ENCODE results near the gene PSME1. TPM values are rescaled to one million over a fixed set of nuclear protein-coding genes. Genes with fewer than 3 reads are reported as not detected.

The PSME1 gene
- total and polyA plus RNA-seq, 5 donors = 99.8 to 141 (median 104) TPM

DNA sequence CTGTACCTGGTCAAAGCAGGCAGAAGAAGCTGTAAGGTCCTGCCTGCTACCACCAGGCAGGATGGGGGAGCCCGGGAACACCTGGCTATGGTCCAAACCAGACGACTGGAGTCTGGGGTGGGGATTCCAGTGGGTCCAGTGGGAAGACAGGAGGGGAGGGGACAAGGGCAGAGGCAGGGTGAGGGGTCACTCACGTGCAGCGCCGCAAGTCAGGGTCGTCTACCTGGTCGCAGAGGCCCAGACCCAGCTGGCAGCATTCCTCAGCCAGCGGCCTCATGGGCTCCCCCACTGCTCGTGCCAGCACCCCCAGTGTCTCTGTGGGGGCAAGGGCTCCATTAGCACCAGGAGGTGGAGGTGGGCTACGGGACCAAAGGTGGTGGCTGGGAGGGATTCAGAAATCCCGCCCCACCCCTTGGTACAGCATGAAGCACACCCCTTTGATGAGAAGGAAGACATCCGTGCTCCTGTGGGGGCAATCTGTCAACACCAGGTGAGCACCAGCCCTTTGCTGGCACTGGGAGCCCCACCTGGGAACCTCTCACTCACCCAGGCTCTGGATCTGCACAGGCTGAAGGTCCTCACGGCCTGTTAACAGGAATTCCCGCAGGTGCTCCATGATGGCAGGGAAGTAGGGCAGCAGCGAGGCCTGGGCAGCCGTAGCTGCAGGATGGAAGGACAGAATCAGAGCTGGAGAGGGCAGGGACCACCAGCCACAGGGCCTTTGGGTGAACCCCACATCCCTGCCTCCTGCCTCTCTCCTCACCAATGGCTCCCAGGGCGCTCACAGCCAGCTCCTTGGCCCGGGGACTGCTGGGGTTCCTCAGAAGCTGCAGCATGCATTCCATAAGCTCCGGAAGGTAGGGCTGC is 48.3 kb downstream of the PSME1 start:
- DNase-seq (peak in 2 of 3 donors; percentile 35 to 53), ATAC-seq (no peak)
- Histone ChIP-seq H3K4me1 (ENCODE audit: control insufficient read depth, insufficient read depth, low read length) (no peaks in the 10 kb centered on the region), H3K9me3 (ENCODE audit: control insufficient read depth, low read length) (no peaks in the 10 kb centered on the region), H3K27me3 (ENCODE audit: control insufficient read depth, insufficient read depth) (no peaks in the 10 kb centered on the region), H3K4me3 (ENCODE audit: low read length) (no peak overlapping the region), H3K27ac (ENCODE audit: low read length) (no peak overlapping the region)
- intact Hi-C loops (cut with DNase I) = no loop called here
- 88% methylated on average over 19 of the region's 19 CpGs for WGBS

DNA sequence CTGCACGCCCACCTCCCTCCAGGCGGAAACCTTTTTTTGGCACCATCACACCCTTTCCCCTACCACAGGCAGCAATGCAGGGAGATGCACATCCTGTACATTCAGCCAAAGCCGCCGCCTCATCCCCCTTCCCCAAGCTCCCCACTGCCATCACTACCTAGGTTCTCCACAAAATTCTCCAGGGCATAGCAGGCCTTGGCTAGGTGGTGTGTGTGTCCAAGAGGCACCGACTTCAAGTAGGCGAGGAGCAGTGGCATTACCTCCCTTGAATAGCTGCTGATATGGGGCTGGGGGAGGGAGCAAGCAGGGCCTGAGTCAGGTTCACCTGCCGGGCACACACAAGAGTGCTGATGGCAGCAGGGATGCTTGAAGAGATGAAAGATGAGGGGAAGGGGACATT is 49.0 kb downstream of the PSME1 start:
- Histone ChIP-seq H3K4me1 (ENCODE audit: control insufficient read depth, insufficient read depth, low read length) (no peaks in the 10 kb centered on the region), H3K27ac (ENCODE audit: low read length) (no peak overlapping the region), H3K4me3 (ENCODE audit: low read length) (no peak overlapping the region), H3K9me3 (ENCODE audit: control insufficient read depth, low read length) (no peaks in the 10 kb centered on the region), H3K27me3 (ENCODE audit: control insufficient read depth, insufficient read depth) (no peaks in the 10 kb centered on the region)
- ATAC-seq = no peak
- DNase-seq = peak in 1 of 3 donors; percentile 24
- intact Hi-C loops (cut with DNase I) = no loop called here
- WGBS = 96% methylated on average over 7 of the region's 7 CpGs

DNA sequence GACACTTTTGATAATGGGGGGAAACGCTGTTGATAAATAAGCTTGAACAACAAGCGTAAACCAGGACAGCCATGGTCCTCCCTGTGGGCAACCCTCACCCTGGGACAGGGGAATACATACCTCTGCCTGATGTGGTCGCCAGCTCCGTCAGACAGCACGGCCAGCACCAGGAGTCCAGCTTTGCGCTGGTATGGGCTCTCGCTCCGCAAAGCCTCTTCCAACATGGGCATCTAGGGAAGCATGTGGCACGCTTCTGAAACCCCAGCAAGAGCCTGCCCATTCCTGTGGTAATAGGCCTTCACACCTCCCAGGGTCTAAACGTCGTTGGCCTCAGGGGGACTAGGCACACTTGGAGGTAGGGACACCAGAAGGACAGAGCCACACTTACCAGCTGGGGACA is 49.7 kb downstream of the PSME1 start:
- Histone ChIP-seq H3K9me3 (ENCODE audit: control insufficient read depth, low read length) (no peaks in the 10 kb centered on the region), H3K4me3 (ENCODE audit: low read length) (no peak overlapping the region), H3K27ac (ENCODE audit: low read length) (no peak overlapping the region), H3K27me3 (ENCODE audit: control insufficient read depth, insufficient read depth) (no peaks in the 10 kb centered on the region), H3K4me1 (ENCODE audit: control insufficient read depth, insufficient read depth, low read length) (no peaks in the 10 kb centered on the region)
- ATAC-seq (no peak), DNase-seq (peak in 2 of 3 donors; percentile 5 to 33)
- intact Hi-C loops (cut with DNase I) = no loop called here
- 94% methylated on average over 11 of the region's 11 CpGs for WGBS

DNA sequence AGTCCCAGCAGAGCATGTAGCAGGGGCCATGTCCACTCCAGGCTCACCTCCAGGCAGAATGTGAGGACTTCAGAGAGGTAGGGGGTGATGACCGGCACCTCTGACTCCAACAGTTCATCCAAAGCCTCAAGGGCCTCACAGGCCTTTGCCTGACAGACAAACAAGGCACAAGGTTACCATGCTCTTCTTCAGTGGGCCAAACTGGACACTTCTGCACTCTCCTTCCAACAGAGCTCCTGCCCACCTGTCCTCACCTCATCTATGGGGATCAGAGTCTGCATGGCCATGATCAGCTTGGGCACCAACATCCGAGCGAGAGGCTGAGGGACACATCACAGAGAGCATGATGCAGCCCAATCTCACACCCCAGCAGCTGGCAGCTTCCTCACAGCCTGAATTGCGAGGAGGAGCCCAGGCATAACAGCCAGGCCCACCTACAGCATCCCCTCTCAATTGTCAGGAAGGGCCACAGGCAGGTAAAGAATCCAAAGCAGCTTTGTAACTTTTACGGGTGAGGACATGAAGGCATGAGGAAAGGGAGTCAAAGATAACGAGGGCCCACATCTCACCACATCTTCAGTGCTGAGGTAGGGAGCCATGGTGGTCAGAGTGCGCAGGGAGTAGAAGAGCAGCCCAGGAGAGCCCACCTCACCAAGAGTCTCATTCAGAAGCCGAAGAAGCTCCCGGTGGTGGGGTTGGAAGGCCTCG is 51.0 kb downstream of the PSME1 start:
- H3K4me3 ChIP-seq (ENCODE audit: low read length) = no peak overlapping the region
- no peaks in the 10 kb centered on the region for H3K4me1 ChIP-seq (ENCODE audit: control insufficient read depth, insufficient read depth, low read length)
- 94% methylated on average over 10 of the region's 10 CpGs for WGBS
- ATAC-seq (no peak), DNase-seq (peak in 1 of 3 donors; percentile 26)
- intact Hi-C loops (cut with DNase I) = no loop called here
- H3K27me3 ChIP-seq (ENCODE audit: control insufficient read depth, insufficient read depth) = no peaks in the 10 kb centered on the region
- no peaks in the 10 kb centered on the region for H3K9me3 ChIP-seq (ENCODE audit: control insufficient read depth, low read length)
- no peak overlapping the region for H3K27ac ChIP-seq (ENCODE audit: low read length)

DNA sequence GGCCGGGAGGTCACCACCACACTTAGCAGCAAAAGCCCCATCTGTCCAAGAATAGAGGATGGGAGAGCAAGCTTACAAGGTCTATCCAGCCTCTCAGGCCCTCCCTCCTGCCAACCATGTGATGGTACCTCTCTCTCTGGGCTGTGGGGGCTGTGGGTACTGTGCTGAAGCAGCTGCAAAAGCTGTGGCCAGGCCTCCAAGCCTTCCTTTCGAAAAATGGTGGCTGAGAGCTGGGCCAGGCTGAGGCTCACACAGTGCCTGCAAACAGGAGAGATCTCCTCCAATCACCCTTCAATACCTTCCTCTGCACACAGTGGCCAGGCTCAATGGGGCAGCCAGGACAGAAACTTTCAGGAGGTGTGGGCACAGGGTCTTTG is 51.5 kb downstream of the PSME1 start:
- DNase-seq = peak in 2 of 3 donors; percentile 33 to 43
- Histone ChIP-seq H3K27ac (ENCODE audit: low read length) (no peak overlapping the region), H3K4me1 (ENCODE audit: control insufficient read depth, insufficient read depth, low read length) (no peaks in the 10 kb centered on the region), H3K9me3 (ENCODE audit: control insufficient read depth, low read length) (no peaks in the 10 kb centered on the region), H3K27me3 (ENCODE audit: control insufficient read depth, insufficient read depth) (no peaks in the 10 kb centered on the region), H3K4me3 (ENCODE audit: low read length) (no peak overlapping the region)
- ATAC-seq = no peak
- intact Hi-C loops (cut with DNase I) = no loop called here
- WGBS = 81% methylated on average over 2 of the region's 2 CpGs

Small RNA genes lying within 50 kb of the gene (microRNA-seq; reads per million reads assigned to microRNA genes)
- 0 reads per million in 2 donors for gene MIR7703

Other genes with a start within 250 kb of the PSME1 start
Only the 30 nearest of the 31 such genes appear.
- 10 to 100 TPM; 19.9 to 27.9 (median 26.0) TPM for gene DHRS4, start 182.4 kb upstream of the PSME1 start, total RNA-seq
- 52.7 TPM for gene DHRS4, start 182.4 kb upstream of the PSME1 start, polyA plus RNA-seq
- 10 to 100 TPM; 15.5 to 23.6 (median 20.5) TPM for gene DHRS4L2, start 147.3 kb upstream of the PSME1 start, total RNA-seq
- 44.2 TPM for gene DHRS4L2, start 147.3 kb upstream of the PSME1 start, polyA plus RNA-seq
- gene CARMIL3, start 84.2 kb upstream of the PSME1 start, total RNA-seq = under 1 TPM; 0.17 to 0.45 (median 0.17) TPM
- gene CARMIL3, start 84.2 kb upstream of the PSME1 start, polyA plus RNA-seq = 0.18 TPM
- under 1 TPM in 1 of 4 donors, not detected in 3; 0.14 TPM for gene CPNE6, start 64.6 kb upstream of the PSME1 start, total RNA-seq
- gene CPNE6, start 64.6 kb upstream of the PSME1 start, polyA plus RNA-seq = 0.16 TPM
- 10 to 100 TPM in 1 of 4 donors, 1 to 10 TPM in 3; 4.0 to 11.0 (median 5.3) TPM for gene PCK2, start 41.9 kb upstream of the PSME1 start, total RNA-seq
- gene PCK2, start 41.9 kb upstream of the PSME1 start, polyA plus RNA-seq = 3.5 TPM
- 10 to 100 TPM; 50.6 to 70.7 (median 62.6) TPM for gene DCAF11, start 21.4 kb upstream of the PSME1 start, total RNA-seq
- 33.1 TPM for gene DCAF11, start 21.4 kb upstream of the PSME1 start, polyA plus RNA-seq
- 1 to 10 TPM in 3 of 4 donors, under 1 TPM in 1; 0.79 to 2.9 (median 2.4) TPM for gene NRL, start 21.2 kb upstream of the PSME1 start, total RNA-seq
- gene NRL, start 21.2 kb upstream of the PSME1 start, polyA plus RNA-seq = 2.6 TPM
- 100 to 1,000 TPM in 3 of 4 donors, 10 to 100 TPM in 1; 87.4 to 178 (median 134) TPM for gene FITM1, start 5.5 kb upstream of the PSME1 start, total RNA-seq
- 224 TPM for gene FITM1, start 5.5 kb upstream of the PSME1 start, polyA plus RNA-seq
- 10 to 100 TPM; 17.2 to 18.9 (median 18.1) TPM for gene EMC9, start 5.4 kb downstream of the PSME1 start, total RNA-seq
- 21.2 TPM for gene EMC9, start 5.4 kb downstream of the PSME1 start, polyA plus RNA-seq
- 10 to 100 TPM; 62.7 to 90.6 (median 67.6) TPM for gene PSME2, start 10.4 kb downstream of the PSME1 start, total RNA-seq
- gene PSME2, start 10.4 kb downstream of the PSME1 start, polyA plus RNA-seq = 102 TPM
- gene RNF31, start 11.3 kb downstream of the PSME1 start, total RNA-seq = 10 to 100 TPM; 29.2 to 48.4 (median 42.6) TPM
- gene RNF31, start 11.3 kb downstream of the PSME1 start, polyA plus RNA-seq = 27.6 TPM
- 100 to 1,000 TPM in 1 of 4 donors, 10 to 100 TPM in 3; 47.5 to 103 (median 59.0) TPM for gene IRF9, start 25.1 kb downstream of the PSME1 start, total RNA-seq
- gene IRF9, start 25.1 kb downstream of the PSME1 start, polyA plus RNA-seq = 44.5 TPM
- 1 to 10 TPM; 1.9 to 5.8 (median 3.2) TPM for gene REC8, start 35.9 kb downstream of the PSME1 start, total RNA-seq
- gene REC8, start 35.9 kb downstream of the PSME1 start, polyA plus RNA-seq = 4.1 TPM
- gene IPO4, start 52.6 kb downstream of the PSME1 start, total RNA-seq = 10 to 100 TPM; 10.2 to 22.5 (median 12.1) TPM
- gene IPO4, start 52.6 kb downstream of the PSME1 start, polyA plus RNA-seq = 4.1 TPM
- gene TM9SF1, start 59.2 kb downstream of the PSME1 start, total RNA-seq = 10 to 100 TPM; 26.4 to 37.6 (median 30.4) TPM
- gene TM9SF1, start 59.2 kb downstream of the PSME1 start, polyA plus RNA-seq = 14.8 TPM
- under 1 TPM in 2 of 4 donors, not detected in 2; 0.18 to 0.37 TPM for gene TSSK4, start 69.5 kb downstream of the PSME1 start, total RNA-seq
- gene TSSK4, start 69.5 kb downstream of the PSME1 start, polyA plus RNA-seq = not detected
- 10 to 100 TPM; 35.2 to 49.3 (median 39.5) TPM for gene CHMP4A, start 77.3 kb downstream of the PSME1 start, total RNA-seq
- 56.3 TPM for gene CHMP4A, start 77.3 kb downstream of the PSME1 start, polyA plus RNA-seq
- 10 to 100 TPM; 15.7 to 21.8 (median 18.8) TPM for gene MDP1, start 79.9 kb downstream of the PSME1 start, total RNA-seq
- 26.8 TPM for gene MDP1, start 79.9 kb downstream of the PSME1 start, polyA plus RNA-seq
- 100 to 1,000 TPM; 167 to 190 (median 183) TPM for gene NEDD8, start 96.2 kb downstream of the PSME1 start, total RNA-seq
- 302 TPM for gene NEDD8, start 96.2 kb downstream of the PSME1 start, polyA plus RNA-seq
- 10 to 100 TPM; 32.4 to 45.4 (median 34.6) TPM for gene GMPR2, start 96.7 kb downstream of the PSME1 start, total RNA-seq
- gene GMPR2, start 96.7 kb downstream of the PSME1 start, polyA plus RNA-seq = 30.3 TPM
- gene TINF2, start 106.4 kb downstream of the PSME1 start, total RNA-seq = 10 to 100 TPM; 38.9 to 45.9 (median 45.3) TPM
- 23.0 TPM for gene TINF2, start 106.4 kb downstream of the PSME1 start, polyA plus RNA-seq
- 1 to 10 TPM in 1 of 4 donors, under 1 TPM in 3; 0.36 to 2.0 (median 0.58) TPM for gene TGM1, start 127.0 kb downstream of the PSME1 start, total RNA-seq
- 0.16 TPM for gene TGM1, start 127.0 kb downstream of the PSME1 start, polyA plus RNA-seq
- 10 to 100 TPM; 18.1 to 21.4 (median 20.8) TPM for gene RABGGTA, start 135.4 kb downstream of the PSME1 start, total RNA-seq
- gene RABGGTA, start 135.4 kb downstream of the PSME1 start, polyA plus RNA-seq = 20.7 TPM
- 10 to 100 TPM in 2 of 4 donors, 1 to 10 TPM in 2; 5.9 to 12.0 (median 10.4) TPM for gene DHRS1, start 163.6 kb downstream of the PSME1 start, total RNA-seq
- 7.2 TPM for gene DHRS1, start 163.6 kb downstream of the PSME1 start, polyA plus RNA-seq
- 10 to 100 TPM; 19.2 to 20.3 (median 19.6) TPM for gene NOP9, start 163.7 kb downstream of the PSME1 start, total RNA-seq
- gene NOP9, start 163.7 kb downstream of the PSME1 start, polyA plus RNA-seq = 9.6 TPM
- 1 to 10 TPM; 5.8 to 8.5 (median 6.9) TPM for gene CIDEB, start 171.8 kb downstream of the PSME1 start, total RNA-seq
- gene CIDEB, start 171.8 kb downstream of the PSME1 start, polyA plus RNA-seq = 3.6 TPM
- gene LTB4R2, start 173.9 kb downstream of the PSME1 start, total RNA-seq = 1 to 10 TPM; 1.2 to 2.1 (median 1.4) TPM
- 0.66 TPM for gene LTB4R2, start 173.9 kb downstream of the PSME1 start, polyA plus RNA-seq
- 1 to 10 TPM; 2.2 to 3.1 (median 2.4) TPM for gene LTB4R, start 175.3 kb downstream of the PSME1 start, total RNA-seq
- gene LTB4R, start 175.3 kb downstream of the PSME1 start, polyA plus RNA-seq = 1.6 TPM
- 10 to 100 TPM; 24.1 to 45.3 (median 32.8) TPM for gene ADCY4, start 198.9 kb downstream of the PSME1 start, total RNA-seq
- gene ADCY4, start 198.9 kb downstream of the PSME1 start, polyA plus RNA-seq = 33.4 TPM
- 1 to 10 TPM; 2.9 to 7.0 (median 6.4) TPM for gene RIPK3, start 203.8 kb downstream of the PSME1 start, total RNA-seq
- gene RIPK3, start 203.8 kb downstream of the PSME1 start, polyA plus RNA-seq = 3.8 TPM

Data from right cardiac atrium (tissue), 5 donors.